Ovary (tissue), 9 donors: ENCODE measurements around the gene STK39. TPM values are rescaled to one million over a fixed set of nuclear protein-coding genes. Genes with fewer than 3 reads are reported as not detected.
A peak's percentile ranks its signal among the peaks of the same experiment; 100 is the strongest.

ENCODE experiments used
- DNase-seq, 5 donors: peaks; one replicate each; pipeline ENCODE4 v3.0.0-alpha.2; 2019 to 2020
- H3K27ac ChIP-seq, 2 donors: fragments of 200-600 bp; one replicate each; pipeline versions ENCODE4 v1.5.1 to v1.8.0; 2019 to 2022
- H3K27me3 ChIP-seq: fragments of 200-600 bp; one replicate; pipeline ENCODE4 v1.8.0; 2022
- H3K36me3 ChIP-seq: fragments of 200-600 bp; sonication (generic); one replicate; pipeline ENCODE4 v1.5.1; 2019
- H3K4me1 ChIP-seq: one replicate; pipeline ENCODE4 v1.8.1; 2013; ENCODE audit warnings: mild to moderate bottlenecking, moderate library complexity; ENCODE audit not compliant: insufficient read depth
- H3K4me3 ChIP-seq: fragments of 200-600 bp; sonication (generic); one replicate; pipeline ENCODE4 v1.5.1; 2017
- H3K9me3 ChIP-seq, 2 donors: fragments of 200-600 bp in 1 of 2; sonication (generic) in 1 of 2; one replicate each; pipeline versions ENCODE4 v1.5.1 to v1.8.1; 2013 to 2019; ENCODE audit warnings: mild to moderate bottlenecking in 1 of 2, moderate library complexity in 1 of 2
- CTCF ChIP-seq, 3 donors: fragments of 450-650 bp in 2 of 3; fragments of 200-600 bp in 1 of 3; IDR thresholded peaks; one replicate each; pipeline versions ENCODE4 v1.5.1 to v1.8.0; 2016 to 2022; ENCODE audit warnings: antibody characterized with exemption in 3 of 3, mild to moderate bottlenecking in 1 of 3
- EP300 ChIP-seq: sonication (generic); formaldehyde crosslinking; IDR thresholded peaks from one replicate; pipeline ENCODE4 v1.6.1; 2017; ENCODE audit warnings: antibody characterized with exemption
- POLR2A ChIP-seq: fragments of 450-650 bp; IDR thresholded peaks from one replicate; pipeline ENCODE4 v1.6.1; 2017; ENCODE audit warnings: antibody characterized with exemption, mild to moderate bottlenecking, moderate library complexity
- WGBS, 3 donors: extraction: QIAGEN DNeasy Blood & Tissue Kit in 1 of 3; methylation state at CpG; one replicate each; pipeline versions ENCODE4 v1.1.5 to v1.1.7; 2013 to 2017; 5-methylcytosine and 5-hydroxymethylcytosine counted together
- intact Hi-C, 4 donors: fragments of 100-400 bp; cut with DNase I; formaldehyde crosslinking; loops; one replicate each; pipeline versions ENCODE4 v1.11.0 to v1.15.1; 2022 to 2023
- polyA plus RNA-seq, 2 donors: library from polyadenylated mRNA; stranded (reverse); fragments of 200-250 nt in 1 of 2; fragments of 350-450 nt in 1 of 2; fragmentation: Illumina TruSeq in 1 of 2; extraction: RNeasy Lipid Tissue Mini Kit (QIAGEN cat#74804) in 1 of 2; gene quantifications; one replicate each; pipeline ENCODE4 v1.2.3, GENCODE V29; 2013 to 2014
- total RNA-seq, 7 donors: library from RNA; depleted of rRNA in 2 of 7; stranded (reverse); fragments of >200 nt in 2 of 7; fragmentation: NEBNext Ultra II Directional in 3 of 7; extraction: Animal tissue kit (Norgen Biotek cat#: 25700) in 3 of 7; gene quantifications; one replicate each; pipeline versions ENCODE4 v1.1.0 to v1.2.4, GENCODE V29; 2016 to 2023
- donor health status: DM: no; HTN: no; CAD: no; lungs with moderate emphysema.
- donor health status: DM: no; HTN: no; CAD: no.
- donor health status: Bipolar disorder and iron deficiency.
- donor health status: DM: yes; HTN: yes; CAD: no.
- donor health status: DM: no; HTN: no; CAD: no.
- donor health status: DM: yes; HTN: yes; CAD: no.

The STK39 gene
- total and polyA plus RNA-seq, 9 donors, result 5.9 to 14.1 (median 10.6) TPM

GRCh38 chr2:168118733-168119514, 128.5 kb downstream of the STK39 start:
- Histone ChIP-seq H3K36me3 (no peaks in the 10 kb centered on the region), H3K27me3 (no peaks in the 10 kb centered on the region), H3K4me1 (peaks cover 4% of the 10 kb centered on the region), H3K4me3 (no peak overlapping the region), H3K9me3 (no peaks in the 10 kb centered on the region), H3K27ac (no peak overlapping the region)
- TF ChIP-seq CTCF (IDR thresholded peaks at IDR 0.05) (peak; percentile 44 to 50 (median 48)), POLR2A (no peak), EP300 (no peak)
- peak in 1 of 5 donors; percentile 17 for DNase-seq
- WGBS, 3 donors, result 38 to 47% (median 39%) methylated on average over 10 of the region's 10 CpGs
- intact Hi-C loops, result loop anchor here in 1 of 4 donors (10.0 kb wide), 1 partner anchor 1584 kb away; no protein-coding TSS in a partner anchor

- H3K9me3 ChIP-seq, result no peaks in the 10 kb centered on the region
- H3K27me3 ChIP-seq, result no peaks in the 10 kb centered on the region
- peaks cover 4% of the 10 kb centered on the region for H3K4me1 ChIP-seq
- intact Hi-C loops, result loop anchor here in 1 of 4 donors (10.0 kb wide), 1 partner anchor 1582 kb away; no protein-coding TSS in a partner anchor
- H3K36me3 ChIP-seq, result no peaks in the 10 kb centered on the region
- H3K4me3 ChIP-seq, result no peak overlapping the region
- no peak for DNase-seq
- no peak for TF ChIP-seq EP300
- TF ChIP-seq POLR2A, result no peak
- TF ChIP-seq CTCF (IDR thresholded peaks at IDR 0.05), result no peak
- WGBS, 3 donors, result 88 to 94% (median 94%) methylated on average over 2 of the region's 2 CpGs
- H3K27ac ChIP-seq, result no peak overlapping the region
Measured at GRCh38 chr2:168116448-168116847, 130.9 kb downstream of the STK39 start.

- TF ChIP-seq EP300 (no peak), POLR2A (no peak), CTCF (IDR thresholded peaks at IDR 0.05) (no peak)
Measured at GRCh38 chr2:168114619-168115018, 132.8 kb downstream of the STK39 start.

GRCh38 chr2:168114040-168114439, 133.4 kb downstream of the STK39 start:
- Histone ChIP-seq H3K9me3 (no peaks in the 10 kb centered on the region), H3K36me3 (no peaks in the 10 kb centered on the region), H3K27ac (no peak overlapping the region), H3K27me3 (no peaks in the 10 kb centered on the region), H3K4me1 (peaks cover 4% of the 10 kb centered on the region), H3K4me3 (no peak overlapping the region)
- 25 to 35% (median 30%) methylated on average over 2 of the region's 2 CpGs for WGBS, 3 donors
- intact Hi-C loops, result loop anchor here in 1 of 4 donors (10.0 kb wide), 1 partner anchor 1579 kb away; no protein-coding TSS in a partner anchor
- TF ChIP-seq EP300 (no peak), POLR2A (no peak), CTCF (IDR thresholded peaks at IDR 0.05) (no peak)
- DNase-seq, result no peak

More at GRCh38 chr2:168114619-168115018, 132.8 kb downstream of the STK39 start:
- intact Hi-C loops, result loop anchor here in 1 of 4 donors (10.0 kb wide), 1 partner anchor 1580 kb away; no protein-coding TSS in a partner anchor
- Histone ChIP-seq H3K27ac (no peak overlapping the region), H3K4me1 (peaks cover 4% of the 10 kb centered on the region), H3K9me3 (no peaks in the 10 kb centered on the region), H3K27me3 (no peaks in the 10 kb centered on the region), H3K4me3 (no peak overlapping the region), H3K36me3 (no peaks in the 10 kb centered on the region)
- no peak for DNase-seq
- WGBS, 3 donors, result 39 to 49% (median 42%) methylated on average over 7 of the region's 7 CpGs
